ENCODE measurements around the gene RND2.
A peak's percentile ranks its signal among the peaks of the same experiment; 100 is the strongest.

- peak; percentile 94 to 98 (median 95) for TF ChIP-seq CTCF (IDR thresholded peaks at IDR 0.05)
- TF ChIP-seq POLR2A (IDR thresholded peaks at IDR 0.05; ENCODE audit: low read depth), result peak; percentile 86
Measured at GRCh38 chr17:42997984-42998938, 26.8 kb upstream of the RND2 start, which contains the start of gene RPL27.
